Heart left ventricle (tissue), 16 donors: ENCODE data around the gene KIF26B. TPM values are rescaled to one million over a fixed set of nuclear protein-coding genes. Genes with fewer than 3 reads are reported as not detected.

ENCODE experiments used
- ATAC-seq, 4 donors: fragments of 200-7000 bp; cut with Tn5 transposase; one replicate each; pipeline ENCODE4 v1.9.1; 2020 to 2022; ENCODE audit warnings: moderate library complexity in 4 of 4, mild to moderate bottlenecking in 3 of 4, moderate number of reproducible peaks in 1 of 4
- DNase-seq, 5 donors: peaks; one replicate each; pipeline ENCODE4 v3.0.0-alpha.2; 2020
- H3K27ac ChIP-seq, 12 donors: fragments of 200-600 bp; sonication (generic) in 4 of 12; one replicate each; pipeline versions ENCODE4 v1.5.0 to v1.8.0; 2016 to 2022; ENCODE audit warnings: mild to moderate bottlenecking in 2 of 12
- H3K27me3 ChIP-seq, 9 donors: fragments of 200-600 bp; sonication (generic) in 2 of 9; one replicate each; pipeline versions ENCODE4 v1.5.1 to v1.8.0; 2016 to 2022; ENCODE audit warnings: mild to moderate bottlenecking in 3 of 9
- H3K36me3 ChIP-seq, 9 donors: fragments of 200-600 bp; sonication (generic) in 2 of 9; one replicate each; pipeline versions ENCODE4 v1.5.0 to v1.8.0; 2018 to 2022; ENCODE audit warnings: mild to moderate bottlenecking in 2 of 9
- H3K4me1 ChIP-seq, 12 donors: fragments of 200-600 bp; sonication (generic) in 4 of 12; one replicate each; pipeline versions ENCODE4 v1.5.0 to v1.8.0; 2016 to 2022; ENCODE audit warnings: mild to moderate bottlenecking in 3 of 12
- H3K4me3 ChIP-seq, 12 donors: fragments of 200-600 bp; sonication (generic) in 4 of 12; one replicate each; pipeline versions ENCODE4 v1.5.0 to v1.8.0; 2017 to 2022; ENCODE audit warnings: mild to moderate bottlenecking in 9 of 12, moderate library complexity in 4 of 12
- H3K9me3 ChIP-seq, 12 donors: fragments of 200-600 bp; sonication (generic) in 4 of 12; one replicate each; pipeline versions ENCODE4 v1.5.0 to v1.8.0; 2016 to 2022; ENCODE audit warnings: mild to moderate bottlenecking in 1 of 12
- CTCF ChIP-seq, 12 donors: fragments of 200-600 bp; sonication (generic) in 4 of 12; IDR thresholded peaks; one replicate each; pipeline versions ENCODE4 v1.5.0 to v1.8.0; 2018 to 2022; ENCODE audit warnings: antibody characterized with exemption in 12 of 12, mild to moderate bottlenecking in 5 of 12
- POLR2A ChIP-seq, 2 donors: fragments of 450-650 bp; IDR thresholded peaks; one replicate each; pipeline ENCODE4 v1.6.1; 2017; ENCODE audit warnings: antibody characterized with exemption in 2 of 2, mild to moderate bottlenecking in 2 of 2, moderate library complexity in 2 of 2
- WGBS, 4 donors: extraction: QIAGEN DNeasy Blood & Tissue Kit in 2 of 4; methylation state at CpG; one replicate each; pipeline versions ENCODE4 v1.1.5 to v1.1.7; 2013 to 2018; 5-methylcytosine and 5-hydroxymethylcytosine counted together
- intact Hi-C, 10 donors: fragments of 100-400 bp; cut with DNase I; formaldehyde crosslinking; loops; one replicate each; pipeline versions ENCODE4 v1.11.1 to v1.14.2; 2022
- polyA plus RNA-seq, 2 donors: library from polyadenylated mRNA; stranded (reverse); fragments of 200-250 nt; gene quantifications; one replicate each; pipeline ENCODE4 v1.2.3, GENCODE V29; 2013
- total RNA-seq, 9 donors: library from RNA; depleted of rRNA in 2 of 9; stranded (reverse); fragments of >200 nt in 2 of 9; fragmentation: NEBNext Ultra II Directional in 3 of 9; extraction: Animal tissue kit (Norgen Biotek cat#: 25700) in 3 of 9; gene quantifications; one replicate each; pipeline versions ENCODE4 v1.1.0 to v1.2.4, GENCODE V29; 2016 to 2023
- donor health status: ischemic (EF 13 %, LVEDD 7.1; RV severe dilation, severe dysfunction).
- donor health status: healthy with polysubstance abuse.
- donor health status: DM: no; HTN: yes; CAD: no.
- donor health status: DM: no; HTN: no; CAD: no.
- donor health status: ischemic (EF 25% LVEDD 6.9; RV normal size, moderate dysfunction).
- donor health status: ischemic (EF 25% LVEDD 5.7; RV mildly dilated, moderate dysfunction).
- donor health status: healthy.
- donor health status: DM: yes; HTN: yes; CAD: no.
- donor health status: ischemic (EF 35%, LVEDD 5.7; RV mildly dilated, moderate dysfunction).
- donor health status: nonischemic (EF 11% LVEDD 7.7; RV severe dilation, severe dysfunction).
- donor health status: DM: yes; HTN: yes; CAD: no.
- donor health status: PGD.
- donor health status: ischemic (EF 29% LVEDD 5.4; RV normal size, mild dysfunction).
- donor health status: nonischemic (EF 23%, LVEDD 6.1; RV moderate dilation, normal function).

KIF26B gene
- total and polyA plus RNA-seq, 11 donors, result 1.2 to 7.0 (median 2.3) TPM

- WGBS, 4 donors, result 92 to 96% (median 94%) methylated on average over 9 of the region's 9 CpGs
- DNase-seq (no peak), ATAC-seq (no peak)
- H3K27me3 ChIP-seq, result no peaks in the 10 kb centered on the region
- peaks cover 0 to 4% (median 0%) of the 10 kb centered on the region in 12 donors for H3K4me1 ChIP-seq
- H3K9me3 ChIP-seq, result peaks cover 0 to 9% (median 0%) of the 10 kb centered on the region in 12 donors
- TF ChIP-seq POLR2A (IDR thresholded peaks at IDR 0.05) (no peak), CTCF (IDR thresholded peaks at IDR 0.05) (no peak)
- H3K36me3 ChIP-seq, result no peaks in the 10 kb centered on the region
- intact Hi-C loops, result no loop called here
- no peak overlapping the region for H3K4me3 ChIP-seq
- H3K27ac ChIP-seq, result no peak overlapping the region
These were observed 437.3 kb downstream of the KIF26B start for GRCh38 chr1:245592189-245592460.

GRCh38 chr1:245598524-245599305 is 443.9 kb downstream of the KIF26B start:
- intact Hi-C loops, result loop anchor here in 1 of 10 donors (5.0 kb wide), 1 partner anchor 441 kb away; no protein-coding TSS in a partner anchor
- H3K4me3 ChIP-seq, result peak overlapping the region in 4 of 12 donors; percentile 1 to 14 (median 7)
- H3K9me3 ChIP-seq, result peaks cover 0 to 9% (median 0%) of the 10 kb centered on the region in 12 donors
- H3K27me3 ChIP-seq, result peaks cover 0 to 15% (median 0%) of the 10 kb centered on the region in 9 donors
- H3K27ac ChIP-seq, result peak overlapping the region in 6 of 12 donors; percentile 20 to 72 (median 49)
- peaks cover 0 to 17% (median 12%) of the 10 kb centered on the region in 12 donors for H3K4me1 ChIP-seq
- WGBS, 4 donors, result 30 to 36% (median 33%) methylated on average over 16 to 18 of the region's 18 CpGs
- ATAC-seq (peak; percentile 93 to 96 (median 96)), DNase-seq (peak in 4 of 5 donors; percentile 44 to 76 (median 60))
- no peaks in the 10 kb centered on the region for H3K36me3 ChIP-seq
- TF ChIP-seq POLR2A (IDR thresholded peaks at IDR 0.05), result no peak

GRCh38 chr1:245599371-245600174 is 444.8 kb downstream of the KIF26B start:
- peak in 2 of 5 donors; percentile 47 to 53 for DNase-seq
- peaks cover 0 to 2% (median 0%) of the 10 kb centered on the region in 12 donors for H3K9me3 ChIP-seq
- peaks cover 0 to 17% (median 12%) of the 10 kb centered on the region in 12 donors for H3K4me1 ChIP-seq
- peak overlapping the region in 3 of 12 donors; percentile 42 to 72 (median 56) for H3K27ac ChIP-seq
- ATAC-seq, result peak; percentile 34 to 85 (median 59)
- TF ChIP-seq POLR2A (IDR thresholded peaks at IDR 0.05), result no peak
- no peak for TF ChIP-seq CTCF (IDR thresholded peaks at IDR 0.05)
- peak overlapping the region in 4 of 12 donors; percentile 1 to 14 (median 7) for H3K4me3 ChIP-seq
- no peaks in the 10 kb centered on the region for H3K36me3 ChIP-seq
- H3K27me3 ChIP-seq, result peaks cover 0 to 15% (median 0%) of the 10 kb centered on the region in 9 donors
- intact Hi-C loops, result loop anchor here in 1 of 10 donors (5.0 kb wide), 1 partner anchor 442 kb away; no protein-coding TSS in a partner anchor
- WGBS, 4 donors, result 52 to 57% (median 55%) methylated on average over 16 of the region's 16 CpGs

- 93 to 100% (median 95%) methylated on average over 4 of the region's 4 CpGs for WGBS, 4 donors
- no peaks in the 10 kb centered on the region for H3K36me3 ChIP-seq
- H3K27me3 ChIP-seq, result peaks cover 0 to 15% (median 0%) of the 10 kb centered on the region in 9 donors
- ATAC-seq, result no peak
- intact Hi-C loops, result no loop called here
- no peaks in the 10 kb centered on the region for H3K9me3 ChIP-seq
- no peak for DNase-seq
- TF ChIP-seq CTCF (IDR thresholded peaks at IDR 0.05) (no peak), POLR2A (IDR thresholded peaks at IDR 0.05) (no peak)
- no peak overlapping the region for H3K27ac ChIP-seq
- H3K4me3 ChIP-seq, result no peak overlapping the region
- peaks cover 0 to 25% (median 16%) of the 10 kb centered on the region in 12 donors for H3K4me1 ChIP-seq
These were observed 445.9 kb downstream of the KIF26B start for GRCh38 chr1:245600658-245601057.
